Neural cell (in vitro differentiated cells): Measurements from ENCODE around the gene CCDC89. TPM values are rescaled to one million over a fixed set of nuclear protein-coding genes. Genes with fewer than 3 reads are reported as not detected.

Source experiments
- H2AFZ ChIP-seq: fragments of 200-600, 300-800 bp; sonication (generic), shearing (Covaris generic); 2 replicates; pipeline ENCODE4 v1.6.0; 2014; ENCODE audit warnings: low read depth, mild to moderate bottlenecking, antibody characterized with exemption, low read length, moderate library complexity
- H3F3A ChIP-seq: fragments of 200-600 bp; shearing (Covaris generic); 2 replicates; pipeline ENCODE4 v1.6.1; 2016; ENCODE audit warnings: mild to moderate bottlenecking, moderate library complexity, mixed read lengths, antibody characterized with exemption, low read length; ENCODE audit not compliant: insufficient read depth, poor library complexity, severe bottlenecking
- H3K27ac ChIP-seq: fragments of 200-600, 300-800 bp; sonication (generic), shearing (Covaris generic); 2 replicates; pipeline ENCODE4 v1.5.1; 2014; ENCODE audit warnings: mild to moderate bottlenecking, low read length, moderate library complexity
- H3K27me3 ChIP-seq: fragments of 300-800, 200-600 bp; sonication (generic), shearing (Covaris generic); 2 replicates; pipeline ENCODE4 v1.6.0; 2014; ENCODE audit warnings: mild to moderate bottlenecking, low read depth, low read length, moderate library complexity; ENCODE audit not compliant: insufficient read depth
- H3K36me3 ChIP-seq: fragments of 300-800, 200-600 bp; sonication (generic), shearing (Covaris generic); 2 replicates; pipeline ENCODE4 v1.5.1; 2014; ENCODE audit warnings: mild to moderate bottlenecking, antibody characterized with exemption, low read length, moderate library complexity; ENCODE audit not compliant: insufficient read depth
- H3K4me2 ChIP-seq: fragments of 300-800, 200-600 bp; sonication (generic), shearing (Covaris generic); 2 replicates; pipeline ENCODE4 v1.6.0; 2014; ENCODE audit warnings: mild to moderate bottlenecking, low read length
- H3K4me3 ChIP-seq: fragments of 300-800, 200-600 bp; sonication (generic), shearing (Covaris generic); 2 replicates; pipeline ENCODE4 v1.5.1; 2014; ENCODE audit warnings: mild to moderate bottlenecking, low read length, moderate library complexity
- H3K79me2 ChIP-seq: fragments of 200-600 bp; shearing (Covaris generic); replicated peaks from 2 replicates; pipeline ENCODE4 v1.6.0; 2014; ENCODE audit warnings: mild to moderate bottlenecking, low read length, moderate library complexity; ENCODE audit not compliant: insufficient read depth
- H3K9ac ChIP-seq: fragments of 300-800, 200-600 bp; sonication (generic), shearing (Covaris generic); 2 replicates; pipeline ENCODE4 v1.6.1; 2016; ENCODE audit warnings: mild to moderate bottlenecking, low read length, mixed read lengths
- H3K9me2 ChIP-seq: fragments of 200-600 bp; shearing (Covaris generic); 2 replicates; pipeline ENCODE4 v1.6.1; 2016; ENCODE audit warnings: mild to moderate bottlenecking, low read length, mixed read lengths; ENCODE audit not compliant: insufficient read depth
- H3K9me3 ChIP-seq: fragments of 200-600, 300-800 bp; sonication (generic), shearing (Covaris generic); 2 replicates; pipeline ENCODE4 v1.6.1; 2016; ENCODE audit warnings: mild to moderate bottlenecking, mixed run types, low read length, moderate library complexity, mixed read lengths
- H4K20me1 ChIP-seq: fragments of 200-600 bp; shearing (Covaris generic); 2 replicates; pipeline ENCODE4 v1.6.1; 2016; ENCODE audit warnings: mild to moderate bottlenecking, mixed run types; ENCODE audit not compliant: insufficient read depth
- CTCF ChIP-seq: fragments of 450-650 bp; IDR thresholded peaks from 2 replicates; pipeline ENCODE4 v1.5.1; 2014; ENCODE audit warnings: antibody characterized with exemption, mild to moderate bottlenecking, moderate library complexity; ENCODE audit not compliant: poor library complexity, severe bottlenecking
- EP300 ChIP-seq: fragments of 450-650 bp; conservative IDR thresholded peaks from 2 replicates; pipeline ENCODE4 v1.6.1; 2014; ENCODE audit warnings: antibody characterized with exemption, mild to moderate bottlenecking, moderate library complexity; ENCODE audit not compliant: poor library complexity, severe bottlenecking
- EZH2 ChIP-seq: fragments of 200-600, 300-800 bp; shearing (Covaris generic), sonication (generic); IDR thresholded peaks from 2 replicates; pipeline ENCODE4 v1.6.1; 2014; ENCODE audit warnings: antibody characterized with exemption, low read length, borderline replicate concordance, mild to moderate bottlenecking; ENCODE audit not compliant: insufficient read depth, poor library complexity, severe bottlenecking
- MXI1 ChIP-seq: fragments of 450-650 bp; conservative IDR thresholded peaks from 2 replicates; pipeline ENCODE4 v1.6.1; 2014; ENCODE audit warnings: antibody characterized with exemption, mild to moderate bottlenecking; ENCODE audit not compliant: poor library complexity, severe bottlenecking
- POLR2AphosphoS5 ChIP-seq: IDR thresholded peaks from 2 replicates; pipeline ENCODE4 v1.6.1; 2012
- RAD21 ChIP-seq: fragments of 450-650 bp; conservative IDR thresholded peaks from 2 replicates; pipeline ENCODE4 v1.6.1; 2014; ENCODE audit warnings: antibody characterized with exemption, mild to moderate bottlenecking, moderate library complexity
- REST ChIP-seq: IDR thresholded peaks from 2 replicates; pipeline ENCODE4 v1.6.1; 2012; ENCODE audit warnings: borderline replicate concordance
- SMC3 ChIP-seq: fragments of 450-650 bp; conservative IDR thresholded peaks from 2 replicates; pipeline ENCODE4 v1.6.1; 2014; ENCODE audit warnings: antibody characterized with exemption, mild to moderate bottlenecking, moderate library complexity; ENCODE audit not compliant: poor library complexity
- TAF1 ChIP-seq: IDR thresholded peaks from 2 replicates; pipeline ENCODE4 v1.6.1; 2012; ENCODE audit warnings: low read depth
- polyA plus RNA-seq: library from polyadenylated mRNA; depleted of rRNA; stranded (reverse); fragments of >200 nt; gene quantifications from 2 replicates; pipeline ENCODE4 v1.2.3, GENCODE V29; 2014

CCDC89 gene
- polyA plus RNA-seq, 1 donor from 2014 or later: not detected

DNA sequence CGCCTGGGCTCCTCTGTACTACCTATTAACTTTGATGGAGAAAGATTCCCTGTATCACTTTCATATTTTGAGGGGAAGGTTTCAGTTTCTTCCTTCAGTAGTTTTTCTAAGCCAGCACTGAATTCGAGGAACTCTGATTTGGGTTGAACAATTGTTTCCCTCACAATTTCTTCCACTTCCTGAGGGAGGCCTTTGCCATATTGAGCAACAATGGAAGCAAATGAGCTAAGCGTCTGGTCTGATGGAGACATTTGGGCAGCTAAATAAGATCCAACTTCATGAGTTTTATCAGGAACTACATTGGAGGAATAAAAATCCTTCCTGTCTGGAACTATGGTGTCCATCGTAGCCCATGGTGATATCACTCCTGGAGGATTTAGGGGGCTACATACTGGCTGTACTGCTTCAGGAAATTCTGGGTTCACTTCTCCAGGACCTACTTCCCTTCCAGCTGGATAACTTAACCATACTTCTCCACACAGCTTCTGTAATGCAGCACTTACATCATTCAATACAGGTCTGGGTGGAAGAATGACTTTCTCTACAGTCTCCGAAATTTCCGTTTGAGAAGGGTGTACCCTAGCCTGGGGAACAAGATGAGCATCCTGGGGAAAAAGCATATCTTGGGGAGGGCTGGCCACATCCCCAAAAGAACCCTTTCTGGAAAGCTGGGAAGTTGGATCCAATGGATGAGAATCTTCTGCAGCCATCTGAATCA, 38.9 kb upstream of the CCDC89 start:
- Histone ChIP-seq H3K9ac (no peak overlapping the region), H3F3A (no peaks in the 10 kb centered on the region), H3K79me2 (no peaks in the 10 kb centered on the region), H3K27me3 (no peaks in the 10 kb centered on the region), H3K36me3 (no peaks in the 10 kb centered on the region), H2AFZ (no peak overlapping the region), H3K9me2 (no peaks in the 10 kb centered on the region), H3K4me3 (no peak overlapping the region), H3K27ac (no peak overlapping the region), H3K9me3 (no peaks in the 10 kb centered on the region), H3K4me2 (no peak overlapping the region), H4K20me1 (no peaks in the 10 kb centered on the region)
- TF ChIP-seq CTCF (no peak), RAD21 (no peak), REST (no peak), EP300 (no peak)

DNA sequence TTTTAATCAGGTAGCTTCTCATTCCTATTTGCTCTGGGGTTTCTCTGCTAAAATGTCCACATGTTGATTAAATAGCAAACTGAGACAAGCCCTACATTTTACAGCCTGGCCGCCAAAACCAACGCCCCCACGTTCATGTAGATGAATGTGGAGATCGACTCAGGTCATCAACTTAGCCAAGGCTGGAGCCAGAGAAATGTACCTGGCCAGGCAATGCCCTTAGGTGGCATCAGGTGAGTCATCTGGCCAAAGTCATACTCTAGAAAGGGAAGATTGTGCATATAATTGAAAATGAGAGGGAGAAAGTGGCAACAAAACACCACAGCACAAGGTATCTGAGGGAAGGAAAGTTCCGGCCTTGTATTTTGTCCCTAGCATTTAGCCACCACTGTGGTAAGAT, 37.1 kb upstream of the CCDC89 start:
- no peaks in the 10 kb centered on the region for H3K36me3 ChIP-seq
- H3F3A ChIP-seq: no peaks in the 10 kb centered on the region
- no peaks in the 10 kb centered on the region for H3K9me2 ChIP-seq
- H3K79me2 ChIP-seq: no peaks in the 10 kb centered on the region
- H3K9ac ChIP-seq: no peak overlapping the region
- no peaks in the 10 kb centered on the region for H4K20me1 ChIP-seq
- H3K9me3 ChIP-seq: no peaks in the 10 kb centered on the region
- H3K4me2 ChIP-seq: no peak overlapping the region
- H3K4me3 ChIP-seq: no peak overlapping the region
- H3K27me3 ChIP-seq: no peaks in the 10 kb centered on the region
- H3K27ac ChIP-seq: no peak overlapping the region
- TF ChIP-seq TAF1 (no peak), REST (no peak), EP300 (no peak), CTCF (no peak), EZH2 (no peak), POLR2AphosphoS5 (no peak), MXI1 (no peak), SMC3 (no peak), RAD21 (no peak)
- no peak overlapping the region for H2AFZ ChIP-seq
